Skeletal muscle tissue (tissue), 1 donor: Measurements from ENCODE around the gene SH2D3A. TPM values are rescaled to one million over a fixed set of nuclear protein-coding genes. Genes with fewer than 3 reads are reported as not detected.

ENCODE experiments used
- total RNA-seq: library from RNA; depleted of rRNA; stranded (reverse); fragments of >200 nt; gene quantifications from one replicate; pipeline ENCODE4 v1.2.3, GENCODE V29; 2014

SH2D3A gene
- total RNA-seq, 1 donor from 2014 or later = not detected

Other genes starting within 250 kb of the SH2D3A start
- 1.0 TPM for gene TNFSF9, start 236.4 kb downstream of the SH2D3A start, total RNA-seq
- gene CD70, start 176.3 kb downstream of the SH2D3A start, total RNA-seq = 1.0 TPM
- not detected for gene TNFSF14, start 97.3 kb downstream of the SH2D3A start, total RNA-seq
- gene C3, start 46.8 kb downstream of the SH2D3A start, total RNA-seq = 71.5 TPM
- 14.6 TPM for gene GPR108, start 29.9 kb downstream of the SH2D3A start, total RNA-seq
- gene TRIP10, start 27.8 kb downstream of the SH2D3A start, total RNA-seq = 32.9 TPM
- 4.7 TPM for gene VAV1, start 5.3 kb upstream of the SH2D3A start, total RNA-seq
- gene ADGRE1, start 120.1 kb upstream of the SH2D3A start, total RNA-seq = 1.6 TPM